Measurements from ENCODE around the gene PPP2R5E.

PPP2R5E gene

DNA sequence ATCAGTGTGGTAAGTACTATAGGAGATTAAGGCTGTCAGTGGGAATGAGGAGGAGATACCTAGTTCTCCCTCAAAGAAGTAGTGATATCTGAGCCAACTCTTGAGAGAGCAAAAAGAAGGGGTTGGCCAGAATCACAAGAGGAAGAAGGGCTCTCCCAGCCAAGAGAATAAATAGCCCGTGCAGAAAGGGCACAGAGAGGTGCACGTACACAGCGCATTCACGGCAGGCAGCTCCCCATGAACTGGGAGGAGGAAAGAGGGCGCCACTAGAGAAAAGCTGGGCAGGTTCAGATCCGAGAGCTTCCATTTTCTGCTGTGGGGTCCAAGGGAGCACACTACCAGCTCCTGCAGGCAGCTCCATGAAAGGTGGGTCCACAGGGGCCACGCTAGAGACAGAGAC is 59.9 kb downstream of the PPP2R5E start:
- TF ChIP-seq TAF1 (IDR thresholded peaks at IDR 0.05; ENCODE audit: borderline replicate concordance, insufficient read depth, low read length) (no peak), FOXP2 (optimal IDR thresholded peaks at IDR 0.05; ENCODE audit: borderline replicate concordance, extremely low read depth, extremely low read length, insufficient read depth) (no peak), POLR2AphosphoS5 (IDR thresholded peaks at IDR 0.05; ENCODE audit: low read depth, low read length) (no peak), SIN3A (IDR thresholded peaks at IDR 0.05; ENCODE audit: borderline replicate concordance, insufficient read depth, low read length) (no peak), REST (IDR thresholded peaks at IDR 0.05; ENCODE audit: insufficient read depth in 1 of 2, low read depth in 2 of 2, low read length in 2 of 2) (no peak)

DNA sequence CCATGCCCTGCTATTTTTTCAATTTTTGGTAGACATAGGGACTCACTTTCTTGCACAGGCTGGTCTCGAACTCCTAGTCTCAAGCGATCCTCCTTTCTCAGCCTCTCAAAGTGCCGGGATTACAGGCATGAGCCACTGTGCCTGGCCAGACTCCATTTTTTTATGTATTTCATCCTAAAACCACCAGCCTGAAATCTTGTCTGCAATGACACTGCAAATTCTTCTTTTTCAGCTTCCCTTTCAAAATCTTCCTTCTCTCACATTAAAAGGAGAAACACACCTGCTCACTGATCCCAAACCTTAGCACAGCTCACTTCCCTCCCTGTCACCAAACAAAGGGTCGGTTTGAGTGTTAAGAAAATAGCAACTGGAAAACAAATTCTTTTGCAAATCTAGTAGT is 62.6 kb downstream of the PPP2R5E start:
- TF ChIP-seq SIN3A (IDR thresholded peaks at IDR 0.05; ENCODE audit: borderline replicate concordance, insufficient read depth, low read length) (no peak), TAF1 (IDR thresholded peaks at IDR 0.05; ENCODE audit: borderline replicate concordance, insufficient read depth, low read length) (no peak)

GRCh38 chr14:63478437-63478852 is 64.7 kb downstream of the PPP2R5E start:
- TF ChIP-seq TAF1 (IDR thresholded peaks at IDR 0.05; ENCODE audit: borderline replicate concordance, insufficient read depth, low read length) (no peak), POLR2AphosphoS5 (IDR thresholded peaks at IDR 0.05; ENCODE audit: low read depth, low read length) (no peak), SIN3A (IDR thresholded peaks at IDR 0.05; ENCODE audit: borderline replicate concordance, insufficient read depth, low read length) (no peak), REST (IDR thresholded peaks at IDR 0.05; ENCODE audit: insufficient read depth in 1 of 2, low read depth in 2 of 2, low read length in 2 of 2) (no peak), FOXP2 (optimal IDR thresholded peaks at IDR 0.05; ENCODE audit: borderline replicate concordance, extremely low read depth, extremely low read length, insufficient read depth) (no peak)

GRCh38 chr14:63478010-63478409 is 65.2 kb downstream of the PPP2R5E start:
- no peak for TF ChIP-seq TAF1 (IDR thresholded peaks at IDR 0.05; ENCODE audit: borderline replicate concordance, insufficient read depth, low read length)
- TF ChIP-seq FOXP2 (optimal IDR thresholded peaks at IDR 0.05; ENCODE audit: borderline replicate concordance, extremely low read depth, extremely low read length, insufficient read depth), result no peak
- TF ChIP-seq POLR2AphosphoS5 (IDR thresholded peaks at IDR 0.05; ENCODE audit: low read depth, low read length), result no peak
- TF ChIP-seq SIN3A (IDR thresholded peaks at IDR 0.05; ENCODE audit: borderline replicate concordance, insufficient read depth, low read length), result no peak
- TF ChIP-seq REST (IDR thresholded peaks at IDR 0.05; ENCODE audit: insufficient read depth in 1 of 2, low read depth in 2 of 2, low read length in 2 of 2), result no peak

DNA sequence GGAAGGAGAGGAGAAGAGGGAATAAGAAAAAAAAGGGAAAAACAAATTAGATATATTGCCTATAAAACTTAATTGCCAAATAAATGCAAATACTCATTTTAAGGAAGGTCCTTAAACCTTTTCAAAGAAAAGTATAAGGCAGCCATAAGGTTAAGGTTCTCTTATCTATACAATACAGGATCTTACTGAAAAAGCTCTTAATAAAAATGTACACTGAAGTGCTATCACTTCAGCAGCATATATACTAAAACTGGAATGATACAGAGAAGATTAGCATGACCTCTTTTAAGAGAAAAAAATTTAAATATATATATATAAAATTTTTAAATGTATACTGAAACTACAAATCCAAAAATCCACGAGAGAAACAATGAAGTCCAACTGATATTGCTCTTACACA is 65.6 kb downstream of the PPP2R5E start:
- TF ChIP-seq REST (IDR thresholded peaks at IDR 0.05; ENCODE audit: insufficient read depth in 1 of 2, low read depth in 2 of 2, low read length in 2 of 2), result no peak
- TF ChIP-seq SIN3A (IDR thresholded peaks at IDR 0.05; ENCODE audit: borderline replicate concordance, insufficient read depth, low read length), result no peak
- TF ChIP-seq TAF1 (IDR thresholded peaks at IDR 0.05; ENCODE audit: borderline replicate concordance, insufficient read depth, low read length), result no peak
- TF ChIP-seq POLR2AphosphoS5 (IDR thresholded peaks at IDR 0.05; ENCODE audit: low read depth, low read length), result no peak
- no peak for TF ChIP-seq FOXP2 (optimal IDR thresholded peaks at IDR 0.05; ENCODE audit: borderline replicate concordance, extremely low read depth, extremely low read length, insufficient read depth)
